GM21390 (cell line): Measurements from ENCODE around the gene FGGY.
"Not testable (repeated sequence)": the region's sequence is repeated elsewhere in the genome, so short reads cannot be mapped to it uniquely, and the experiment has no call there.

Experiments
- ATAC-seq: cut with Tn5 transposase; IDR thresholded peaks from one replicate; pipeline ENCODE4 v1.9.1; 2021; ENCODE audit not compliant: unreplicated experiment

The FGGY gene

GRCh38 chr1:59288046-59288445 lies 8.8 kb upstream of the FGGY start:
- ATAC-seq: no peak

- no peak for ATAC-seq
Measured at GRCh38 chr1:59289570-59289969, 7.3 kb upstream of the FGGY start.

DNA sequence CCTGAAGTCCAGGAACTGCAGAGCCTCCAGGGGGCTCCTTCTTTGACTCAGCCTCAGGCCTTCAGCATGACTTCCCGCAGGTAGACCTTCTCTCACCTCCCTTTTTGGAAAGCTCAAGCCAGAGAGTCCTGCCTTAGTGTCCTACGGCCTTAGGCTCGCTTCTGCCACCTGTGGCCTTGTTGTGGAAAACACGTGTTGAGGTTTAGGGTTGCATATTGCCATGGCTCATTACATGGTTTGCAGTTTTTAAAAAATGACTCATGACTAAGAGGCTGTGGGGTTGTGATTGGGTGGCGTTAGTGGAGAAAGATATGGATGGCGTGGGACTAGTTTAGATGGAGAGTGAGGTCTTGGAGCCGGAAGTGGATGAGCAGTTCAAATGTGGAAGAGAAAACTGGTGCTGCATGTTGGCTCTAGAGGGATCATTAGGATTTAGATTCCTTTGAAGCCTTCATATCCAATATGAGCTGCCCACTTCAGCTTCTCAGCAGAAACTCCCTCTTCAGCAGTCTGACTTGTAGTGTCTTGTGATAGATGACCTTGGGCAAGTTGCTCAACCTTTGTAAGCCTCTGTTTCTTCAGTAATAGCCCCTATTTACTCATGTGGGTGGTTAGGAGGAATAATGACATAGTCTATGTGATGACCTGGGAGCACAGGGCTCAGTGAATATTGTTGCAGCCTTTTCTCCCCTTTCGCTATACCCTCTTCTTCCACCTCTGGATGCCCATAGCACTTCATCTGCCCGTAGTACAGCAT lies 6.5 kb upstream of the FGGY start:
- peak; percentile 75 for ATAC-seq

- no peak for ATAC-seq
Measured at GRCh38 chr1:59291561-59291960, 5.3 kb upstream of the FGGY start.

DNA sequence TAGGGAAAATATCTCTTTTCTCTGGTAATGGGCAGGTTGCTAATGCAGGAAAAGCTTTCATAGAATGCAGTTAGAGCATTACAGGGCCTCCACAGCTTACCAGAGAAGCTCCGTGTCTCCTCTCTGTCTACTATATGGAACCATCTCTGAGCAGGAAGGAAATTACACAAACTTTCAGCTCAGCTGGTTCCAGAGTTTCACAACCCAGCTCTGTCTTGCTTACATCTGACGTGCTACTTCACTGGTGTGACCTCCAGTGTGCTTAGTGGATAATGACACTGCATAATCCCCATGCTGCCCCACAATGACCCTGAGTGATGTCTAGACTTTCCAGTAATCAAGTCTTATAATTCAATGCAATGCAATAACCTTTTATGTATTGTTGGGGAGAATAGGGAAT lies 4.3 kb upstream of the FGGY start:
- peak; percentile 26 for ATAC-seq

DNA sequence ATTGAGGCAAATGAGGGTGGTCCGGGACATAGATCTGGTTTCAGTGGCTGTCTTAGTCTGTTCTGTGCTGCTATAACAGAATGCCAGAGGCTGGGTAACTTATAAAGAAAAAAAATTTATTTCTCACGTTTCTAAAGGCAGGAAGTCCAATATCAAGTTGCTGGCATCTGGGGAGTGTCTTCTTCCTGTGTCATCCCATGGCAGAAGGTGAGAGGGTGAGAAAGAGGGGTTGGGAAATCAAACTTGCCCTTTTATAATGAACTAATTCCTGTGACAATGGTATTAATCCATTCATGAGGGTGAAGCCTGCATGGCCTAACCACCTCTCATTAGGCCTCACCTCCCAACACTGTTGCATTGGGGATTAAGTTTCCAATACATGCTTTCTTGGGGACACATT lies 3.7 kb upstream of the FGGY start:
- ATAC-seq: no peak

GRCh38 chr1:59293849-59294248 lies 3.0 kb upstream of the FGGY start:
- ATAC-seq: no peak

DNA sequence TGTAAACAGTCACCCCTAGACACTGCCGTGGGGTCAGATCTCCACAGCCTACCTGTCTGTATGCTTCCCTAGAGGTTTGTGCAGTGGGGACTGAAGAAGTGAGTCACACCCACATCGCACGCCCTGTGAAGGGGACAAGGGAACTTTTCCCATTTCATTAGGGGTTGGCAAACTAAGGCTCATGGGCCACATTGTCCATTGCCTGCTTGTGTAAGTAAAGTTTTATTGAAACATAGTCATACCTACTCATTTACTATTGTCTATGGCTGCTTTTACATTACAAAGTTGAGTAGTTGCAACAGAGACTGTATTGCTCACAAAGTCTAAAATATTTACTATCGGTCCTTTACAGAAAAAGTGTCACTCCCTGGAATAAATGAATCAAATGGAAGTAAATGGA lies 2.5 kb upstream of the FGGY start:
- no peak for ATAC-seq

DNA sequence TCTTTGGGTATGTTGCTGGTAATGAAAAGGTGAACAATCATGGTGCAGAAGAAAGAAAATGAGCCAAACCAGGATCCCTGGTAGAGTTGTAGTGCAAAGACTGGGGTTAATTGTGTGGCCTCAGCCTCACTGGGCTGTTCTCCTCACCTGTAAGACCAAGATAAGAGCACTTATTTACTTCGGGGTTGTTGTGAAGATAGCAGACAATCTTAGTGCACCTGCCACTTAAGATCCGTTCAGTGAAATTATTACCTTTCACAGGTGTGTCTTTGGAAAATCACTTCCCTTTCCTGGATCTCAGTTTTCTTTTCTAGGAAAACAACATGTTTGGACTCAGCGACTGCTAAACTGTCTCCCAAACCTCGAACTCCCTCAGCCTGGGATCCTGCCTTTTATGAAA lies 1.3 kb upstream of the FGGY start:
- ATAC-seq: no peak

- no peak for ATAC-seq
Measured at GRCh38 chr1:59298026-59298583, 1.2 kb downstream of the FGGY start.

DNA sequence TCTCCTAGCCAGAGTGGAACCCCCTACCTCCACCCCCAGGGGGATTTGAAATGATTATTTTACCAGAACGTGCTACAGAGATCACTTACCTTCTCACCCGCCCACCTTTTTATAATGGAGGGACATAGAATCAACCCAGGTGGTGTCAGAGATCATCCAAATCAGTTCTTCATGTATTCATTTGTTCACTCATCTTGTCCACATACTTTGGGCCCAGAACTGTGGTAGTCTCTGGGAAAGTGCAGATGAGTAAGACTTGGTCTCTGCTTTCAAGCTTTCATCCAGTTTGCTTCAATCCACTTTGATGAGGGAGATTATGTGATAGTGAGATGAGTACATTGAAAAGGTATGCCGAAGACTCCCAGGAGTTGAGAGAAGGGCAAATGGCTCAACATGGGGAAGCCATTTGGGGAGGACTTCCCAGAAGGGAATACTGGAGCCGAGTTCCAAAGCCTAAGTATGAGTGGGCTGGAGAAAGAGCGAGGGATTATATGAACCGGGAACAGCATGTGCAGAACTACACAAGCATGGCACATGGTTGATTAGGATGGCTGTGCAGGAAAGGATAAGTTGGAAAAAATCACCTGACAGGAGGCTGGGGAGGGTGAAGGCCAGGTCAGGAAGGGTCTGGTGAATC lies 1.9 kb downstream of the FGGY start:
- no peak for ATAC-seq

DNA sequence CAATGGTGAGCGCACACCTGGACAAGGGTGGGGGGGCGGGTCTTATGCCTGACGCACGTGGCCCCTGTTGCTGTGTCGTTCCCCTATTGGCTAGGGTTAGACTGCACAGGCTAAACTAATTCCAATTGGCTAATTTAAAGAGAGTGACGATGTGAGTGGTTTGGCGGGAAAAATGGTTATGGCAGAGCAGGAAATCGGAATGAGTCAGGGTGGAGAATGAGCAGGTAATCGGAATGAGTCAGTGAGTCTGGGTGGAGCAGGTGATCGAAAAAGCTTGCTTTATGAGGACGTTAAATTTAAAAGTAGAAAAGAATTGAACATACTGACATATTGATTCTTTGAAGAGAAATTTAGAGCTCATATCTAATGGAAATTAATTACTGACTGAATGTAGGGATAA lies 2.8 kb downstream of the FGGY start:
- not testable (repeated sequence) for ATAC-seq

GRCh38 chr1:59302297-59302696 lies 5.4 kb downstream of the FGGY start:
- no peak for ATAC-seq

DNA sequence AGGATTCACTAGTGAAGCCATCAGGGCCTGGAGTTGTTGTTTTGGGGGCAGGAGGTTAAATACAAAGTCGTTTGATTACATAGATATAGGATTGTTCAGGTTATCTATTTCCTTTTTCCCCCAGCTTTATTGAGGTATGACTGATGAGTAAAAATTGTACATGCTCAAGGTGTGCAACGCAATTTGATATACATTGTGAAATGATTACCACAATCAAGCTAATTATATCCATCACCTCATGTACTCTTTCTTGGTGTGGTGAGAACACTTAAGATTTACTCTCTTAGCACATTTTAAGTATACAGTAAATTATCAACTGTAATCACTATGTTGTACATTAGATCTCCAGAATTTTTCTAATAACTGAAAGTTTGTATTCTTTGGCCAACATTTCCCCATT lies 6.0 kb downstream of the FGGY start:
- no peak for ATAC-seq

GRCh38 chr1:59305188-59305587 lies 8.3 kb downstream of the FGGY start:
- ATAC-seq: no peak

DNA sequence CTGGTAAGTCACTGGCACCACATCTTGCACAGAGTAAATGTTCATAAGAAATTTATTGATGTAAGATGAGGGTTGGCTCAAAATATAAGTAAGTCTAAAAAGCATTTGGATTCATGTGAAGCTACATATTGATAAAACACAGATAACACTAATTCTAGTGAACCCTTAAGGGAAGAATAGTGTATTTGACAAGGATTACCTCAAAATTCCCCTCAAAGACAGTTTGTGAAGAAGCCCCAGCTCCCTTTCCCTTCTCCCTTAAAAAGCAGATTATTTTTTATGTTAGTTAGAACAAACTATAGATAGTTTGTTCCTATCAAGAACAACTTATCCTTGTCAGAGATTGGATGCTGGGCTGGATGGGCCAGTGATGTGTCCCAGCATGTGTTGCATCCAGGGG lies 10.7 kb downstream of the FGGY start:
- ATAC-seq: no peak

DNA sequence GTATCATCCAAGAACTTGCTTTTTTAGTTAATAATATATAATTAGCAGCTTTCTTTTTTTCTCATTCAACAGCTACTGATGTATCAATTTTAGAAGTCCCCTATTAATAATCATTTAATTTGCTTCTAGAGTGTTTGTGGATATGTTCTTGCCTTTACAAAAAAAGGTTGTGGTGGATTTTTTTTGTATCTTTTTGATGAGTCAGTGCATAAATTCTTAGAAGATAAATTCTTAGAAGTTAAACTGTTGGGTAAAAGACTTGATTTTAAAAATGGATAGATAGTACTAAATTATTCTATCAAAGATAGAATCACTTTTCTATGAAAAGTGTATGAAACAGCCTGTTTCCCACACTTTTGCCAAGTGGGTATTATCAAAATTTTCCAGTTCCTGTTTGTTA lies 11.9 kb downstream of the FGGY start:
- ATAC-seq: no peak

DNA sequence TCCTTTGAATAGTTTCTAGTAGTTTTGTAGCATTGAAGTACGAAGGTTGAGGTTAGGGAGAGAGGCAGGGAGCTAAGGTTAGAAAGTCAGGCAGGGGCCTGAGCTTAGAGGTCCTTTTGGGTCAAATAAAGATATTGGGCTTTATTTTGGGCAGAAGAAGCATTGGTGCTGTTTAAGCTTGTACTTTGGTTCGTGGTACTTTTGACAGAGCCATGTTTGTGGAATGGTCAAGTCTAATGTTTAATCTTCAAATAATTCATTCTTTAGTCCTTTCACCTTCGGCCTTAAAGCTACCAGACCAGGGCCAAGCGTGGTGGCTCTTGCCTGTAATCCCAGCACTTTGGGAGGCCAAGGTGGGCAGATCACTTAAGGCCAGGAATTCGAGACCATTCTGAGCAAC lies 12.5 kb downstream of the FGGY start:
- ATAC-seq: no peak

DNA sequence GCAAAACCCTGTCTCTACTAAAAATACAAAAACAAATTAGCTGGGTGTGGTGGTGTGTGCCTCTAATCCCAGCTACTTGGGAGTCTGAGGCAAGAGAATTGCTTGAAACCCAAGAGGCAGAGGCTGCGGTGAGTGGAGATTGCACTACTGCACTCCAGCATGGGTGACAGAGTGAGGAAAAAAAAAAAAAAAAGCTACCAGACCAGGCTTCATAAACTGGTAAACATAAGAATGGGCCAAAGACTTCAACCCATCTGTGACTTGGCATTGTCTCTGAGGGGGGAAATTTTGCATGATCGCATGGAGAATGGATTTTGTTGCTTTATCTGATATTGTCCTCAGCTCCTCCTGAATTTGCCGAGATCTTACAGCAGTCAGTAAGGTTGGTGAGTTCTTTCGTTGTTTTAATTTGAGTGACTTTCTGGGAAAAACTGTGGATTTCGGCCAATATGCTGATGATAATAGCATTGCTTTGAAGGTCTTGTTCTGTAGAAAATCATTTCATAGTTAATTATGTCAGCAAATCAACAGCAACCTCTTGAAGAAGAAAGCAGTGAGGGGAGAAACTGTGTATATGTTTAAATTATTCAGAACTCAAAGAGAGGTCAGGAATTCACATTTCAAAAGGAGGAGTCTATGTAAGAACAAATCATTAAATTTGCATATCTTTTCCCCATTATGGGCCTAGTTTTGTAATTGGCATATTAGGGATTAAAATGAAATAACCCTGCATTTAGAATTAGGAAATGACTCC lies 13.1 kb downstream of the FGGY start:
- no peak for ATAC-seq

DNA sequence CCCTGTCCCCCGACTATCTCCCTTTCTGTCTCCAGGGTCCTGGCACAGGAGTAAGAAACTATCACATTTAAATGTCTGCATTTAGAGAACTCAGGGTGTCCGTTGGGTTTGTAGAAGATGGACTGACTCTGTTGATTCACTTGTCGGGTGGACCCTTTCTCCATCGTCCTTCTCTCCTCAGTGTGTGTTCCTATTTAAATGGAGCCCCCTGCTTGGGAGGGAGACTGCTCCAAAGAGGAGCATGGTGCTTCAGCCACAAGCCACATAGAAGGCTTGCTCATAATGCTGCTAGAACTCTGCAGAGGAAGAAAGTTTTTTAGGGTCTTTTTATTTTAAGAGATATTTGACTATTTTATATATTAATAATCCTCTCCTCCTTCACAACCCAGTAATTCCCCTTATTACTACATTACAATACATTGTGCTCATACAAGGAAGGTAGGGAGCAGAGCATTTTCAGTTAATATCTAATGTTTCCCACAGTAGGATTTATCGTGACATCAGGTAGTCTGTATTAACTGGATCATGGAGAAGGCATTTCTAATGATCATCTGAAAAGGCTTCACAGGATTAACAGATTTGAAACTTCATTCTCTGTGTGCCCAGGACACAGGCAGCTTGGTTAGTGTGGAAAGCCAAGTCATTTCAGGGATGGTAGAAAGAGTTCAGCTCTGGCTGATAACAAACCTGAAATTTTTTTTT lies 13.8 kb downstream of the FGGY start:
- ATAC-seq: no peak
